H1 (cell line): ENCODE results near the gene FOXP2. TPM values are rescaled to one million over a fixed set of nuclear protein-coding genes. Genes with fewer than 3 reads are reported as not detected.

Experiments
- CTCF ChIA-PET: fragments of 300-600 bp; sonication (Branson Sonifier 250); formaldehyde crosslinking; loops from one replicate; lab custom pipeline; 2021; ENCODE audit not compliant: partially characterized antibody; lab: Charles Lee
- POLR2A ChIA-PET: fragments of 300-600 bp; sonication (Branson Sonifier 250); formaldehyde crosslinking; loops from one replicate; lab custom pipeline; 2021; ENCODE audit warnings: inconsistent platforms; ENCODE audit not compliant: partially characterized antibody; lab: Charles Lee
- DNase-seq, 2 experiments: peaks; one replicate each; pipeline versions ENCODE4 v3.0.0 to v3.0.0-alpha.2; 2010 to 2022; ENCODE audit warnings: low spot score in 2 of 2, low read depth in 1 of 2, mixed read lengths in 1 of 2
- FAIRE-seq: peaks from 2 replicates; lab custom pipeline; 2011; peaks lifted over from hg19 to GRCh38; lab: Jason Lieb, UNC
- H2AFZ ChIP-seq: 2 replicates; pipeline ENCODE4 v1.8.1; 2012; ENCODE audit warnings: low read length, inconsistent platforms
- H2AK5ac ChIP-seq: 2 replicates; pipeline ENCODE4 v1.6.1; 2013; ENCODE audit warnings: low read depth, low read length
- H2BK120ac ChIP-seq: replicated peaks from 2 replicates; pipeline ENCODE3; 2013; ENCODE audit warnings: low read depth, low read length, inconsistent platforms
- H2BK12ac ChIP-seq: 2 replicates; pipeline ENCODE4 v1.6.1; 2013; ENCODE audit warnings: low read depth, low read length
- H2BK15ac ChIP-seq: 2 replicates; pipeline ENCODE4 v1.6.1; 2013; ENCODE audit warnings: low read length
- H2BK20ac ChIP-seq: 2 replicates; pipeline ENCODE4 v1.6.1; 2013; ENCODE audit warnings: low read length
- H2BK5ac ChIP-seq: 2 replicates; pipeline ENCODE4 v1.6.1; 2013; ENCODE audit warnings: low read depth, low read length
- H3K14ac ChIP-seq: 2 replicates; pipeline ENCODE4 v1.6.1; 2013; ENCODE audit warnings: inconsistent platforms; ENCODE audit not compliant: insufficient read length
- H3K18ac ChIP-seq: 2 replicates; pipeline ENCODE4 v1.6.1; 2013; ENCODE audit warnings: low read length; ENCODE audit errors: extremely low read depth
- H3K23ac ChIP-seq: 2 replicates; pipeline ENCODE4 v1.6.1; 2013; ENCODE audit warnings: inconsistent platforms; ENCODE audit not compliant: insufficient read length
- H3K23me2 ChIP-seq: 2 replicates; pipeline ENCODE4 v1.6.1; 2013; ENCODE audit warnings: low read depth, low read length
- H3K27ac ChIP-seq: 2 replicates; pipeline ENCODE4 v1.6.1; 2011; ENCODE audit warnings: low read depth, low read length, inconsistent platforms
- H3K27me3 ChIP-seq, 4 experiments: replicated peaks in 1 of 4; 1 replicate in 1 of 4; 2 replicates in 3 of 4; pipeline versions ENCODE4 v1.6.1 to v1.8.1; 2011 to 2013; ENCODE audit warnings: low read length in 3 of 4, mild to moderate bottlenecking in 3 of 4, inconsistent platforms in 2 of 4, mixed read lengths in 2 of 4, moderate library complexity in 1 of 4; ENCODE audit not compliant: control insufficient read depth in 3 of 4, insufficient read depth in 3 of 4; ENCODE audit errors: extremely low read depth in 1 of 4
- H3K36me3 ChIP-seq, 4 experiments: 2 replicates each; pipeline versions ENCODE4 v1.6.1 to v1.8.1; 2011 to 2013; ENCODE audit warnings: mild to moderate bottlenecking in 4 of 4, low read length in 3 of 4, moderate library complexity in 2 of 4, control low read depth in 1 of 4, inconsistent platforms in 1 of 4; ENCODE audit not compliant: insufficient read depth in 4 of 4, control insufficient read depth in 2 of 4
- H3K4ac ChIP-seq: replicated peaks from 2 replicates; pipeline ENCODE3; 2013; ENCODE audit warnings: low read length, low read depth, mixed read lengths, inconsistent platforms; ENCODE audit not compliant: insufficient read length
- H3K4me1 ChIP-seq, 4 experiments: replicated peaks in 1 of 4; 1 replicate in 1 of 4; 2 replicates in 3 of 4; pipeline versions ENCODE4 v1.6.1 to v1.8.1; 2011 to 2013; ENCODE audit warnings: low read length in 3 of 4, inconsistent platforms in 2 of 4, mixed read lengths in 1 of 4; ENCODE audit not compliant: insufficient read depth in 4 of 4, control insufficient read depth in 3 of 4
- H3K4me2 ChIP-seq, 2 experiments: 2 replicates each; pipeline versions ENCODE4 v1.6.1 to v1.8.1; 2011 to 2013; ENCODE audit warnings: low read depth in 2 of 2, low read length in 2 of 2, control low read depth in 1 of 2, inconsistent platforms in 1 of 2, mild to moderate bottlenecking in 1 of 2; ENCODE audit not compliant: insufficient read depth in 1 of 2
- H3K4me3 ChIP-seq, 4 experiments: fragments of 200-600, 300-600 bp in 1 of 4; sonication (generic), shearing (Covaris generic), sonication (Bioruptor Twin) in 1 of 4; 2 replicates each; pipeline versions ENCODE4 v1.5.1 to v1.8.1; 2011 to 2016; ENCODE audit warnings: low read length in 4 of 4, low read depth in 3 of 4, control low read depth in 2 of 4, inconsistent platforms in 2 of 4, mild to moderate bottlenecking in 2 of 4, mixed read lengths in 1 of 4, moderate library complexity in 1 of 4; ENCODE audit not compliant: insufficient read depth in 2 of 4; ENCODE audit errors: extremely low read depth in 1 of 4
- H3K56ac ChIP-seq: replicated peaks from 2 replicates; pipeline ENCODE3; 2013; ENCODE audit warnings: low read depth, mild to moderate bottlenecking, mixed read lengths, low read length, inconsistent platforms; ENCODE audit not compliant: insufficient read length
- H3K79me1 ChIP-seq: 2 replicates; pipeline ENCODE4 v1.6.1; 2013; ENCODE audit warnings: low read depth, low read length, control low read depth
- H3K79me2 ChIP-seq, 2 experiments: 2 replicates each; pipeline versions ENCODE4 v1.6.1 to v1.8.1; 2012 to 2013; ENCODE audit warnings: low read length in 2 of 2, mild to moderate bottlenecking in 2 of 2, inconsistent platforms in 1 of 2; ENCODE audit not compliant: insufficient read depth in 2 of 2, control insufficient read depth in 1 of 2
- H3K9ac ChIP-seq, 4 experiments: replicated peaks in 1 of 4; 1 replicate in 1 of 4; 2 replicates in 3 of 4; pipeline versions ENCODE4 v1.6.1 to v1.8.1; 2011 to 2013; ENCODE audit warnings: low read depth in 3 of 4, low read length in 3 of 4, control low read depth in 2 of 4, mild to moderate bottlenecking in 2 of 4, moderate library complexity in 2 of 4, inconsistent platforms in 1 of 4; ENCODE audit errors: extremely low read depth in 1 of 4
- H3K9me3 ChIP-seq, 2 experiments: 2 replicates each; pipeline versions ENCODE4 v1.6.1 to v1.8.1; 2012 to 2013; ENCODE audit warnings: mild to moderate bottlenecking in 2 of 2, moderate library complexity in 2 of 2, control low read depth in 1 of 2, inconsistent platforms in 1 of 2, low read depth in 1 of 2, low read length in 1 of 2, mixed read lengths in 1 of 2; ENCODE audit not compliant: insufficient read depth in 2 of 2
- H4K20me1 ChIP-seq, 2 experiments: replicated peaks in 1 of 2; 2 replicates each; pipeline versions ENCODE3 to v1.8.1; 2011 to 2013; ENCODE audit warnings: inconsistent platforms in 2 of 2, low read length in 2 of 2, mild to moderate bottlenecking in 1 of 2; ENCODE audit not compliant: insufficient read depth in 2 of 2, control insufficient read depth in 1 of 2
- H4K5ac ChIP-seq: 2 replicates; pipeline ENCODE4 v1.6.1; 2013; ENCODE audit warnings: low read length, low read depth, mixed read lengths, inconsistent platforms; ENCODE audit not compliant: insufficient read length
- H4K8ac ChIP-seq: 2 replicates; pipeline ENCODE4 v1.8.0; 2013; ENCODE audit warnings: mild to moderate bottlenecking, moderate library complexity, low read length, inconsistent platforms; ENCODE audit not compliant: insufficient read depth; ENCODE audit errors: extremely low read depth
- H4K91ac ChIP-seq: replicated peaks from 2 replicates; pipeline ENCODE3; 2013; ENCODE audit warnings: low read length, mixed read lengths, inconsistent platforms; ENCODE audit not compliant: insufficient read length
- CBX8 ChIP-seq: fragments of 300-800, 300-1000 bp; sonication (generic); IDR thresholded peaks from 2 replicates; pipeline ENCODE4 v1.7.1; 2016; ENCODE audit warnings: low read depth, low read length, borderline replicate concordance
- WGBS, 2 experiments: shearing (Covaris generic) in 1 of 2; methylation state at CpG; one replicate each; pipeline versions ENCODE4 v1.1.6 to v1.1.7; 2013 to 2015; ENCODE audit warnings: low lambda C conversion rate in 2 of 2, mixed read lengths in 2 of 2, inconsistent platforms in 1 of 2, low coverage in 1 of 2, missing lambda C conversion rate in 1 of 2; ENCODE audit not compliant: insufficient replicate concordance in 2 of 2, insufficient coverage in 1 of 2, insufficient read length in 1 of 2; ENCODE audit errors: extremely low coverage in 1 of 2, missing lambda C conversion rate in 1 of 2; 5-methylcytosine and 5-hydroxymethylcytosine counted together
- polyA plus RNA-seq, 7 experiments: library from polyadenylated mRNA; depleted of rRNA in 3 of 7; stranded (reverse) in 5 of 7; unstranded in 2 of 7; fragments of >200 nt in 5 of 7; fragments of 200-250 nt in 2 of 7; gene quantifications; 1 replicate in 5 of 7; 2 replicates in 1 of 7; 4 replicates in 1 of 7; pipeline versions ENCODE4 v1.2.1 to v1.2.3, GENCODE V29; 2011 to 2013; ENCODE audit warnings: missing spikeins in 2 of 7, mixed read lengths in 2 of 7
- total RNA-seq: library from RNA; stranded (reverse); fragmentation: NEBNext Ultra II Directional; extraction: Animal tissue kit (Norgen Biotek cat#: 25700); gene quantifications from 2 replicates; pipeline ENCODE4 v1.2.1, GENCODE V29; 2021

FOXP2 gene
- total and polyA plus RNA-seq, 2 of the 8 experiments (the other 6 are each of a cell fraction or from before 2014, with no cell fraction given): 0.09 to 0.43 TPM

GRCh38 chr7:114519240-114519639 lies 104.6 kb downstream of the FOXP2 start:
- Histone ChIP-seq H4K20me1 (no peaks in the 10 kb centered on the region), H3K27me3 (peaks cover 0 to 1% (median 0%) of the 10 kb centered on the region in 4 experiments; a peak in 1 of 7 replicates), H4K5ac (no peak overlapping the region), H3K23me2 (no peaks in the 10 kb centered on the region), H4K91ac (no peak overlapping the region), H3K4me1 (no peaks in the 10 kb centered on the region), H3K23ac (no peak overlapping the region), H3K18ac (no peak overlapping the region), H3K9ac (no peak overlapping the region), H2BK12ac (no peak overlapping the region), H3K79me2 (no peaks in the 10 kb centered on the region), H3K14ac (no peak overlapping the region), H3K4me2 (no peak overlapping the region), H4K8ac (no peak overlapping the region), H2AFZ (no peak overlapping the region), H3K9me3 (no peaks in the 10 kb centered on the region), H3K4me3 (no peak overlapping the region), H2BK20ac (no peak overlapping the region), H3K79me1 (no peaks in the 10 kb centered on the region), H2BK5ac (no peak overlapping the region)
- POLR2A ChIA-PET: interaction anchor here (0.5 kb wide), 1 partner anchor 242 kb away, joined by 5 read pairs; no protein-coding TSS in a partner anchor
- FAIRE-seq (no peak), DNase-seq (no peak)
- WGBS, 2 experiments: 93% methylated on average over 1 of the region's 1 CpG; no CpG with 5 or more reads in 1 of the 2 experiments
- CTCF ChIA-PET: no interaction called here
- TF ChIP-seq CBX8: no peak
- TF ChIP-seq, all 59 proteins: peak for 0
- H3K4ac ChIP-seq: no peak overlapping the region
- H3K56ac ChIP-seq: no peak overlapping the region
- no peak overlapping the region for H2AK5ac ChIP-seq
- no peak overlapping the region for H3K27ac ChIP-seq
- H2BK15ac ChIP-seq: no peak overlapping the region
- H3K36me3 ChIP-seq: no peaks in the 10 kb centered on the region
- no peak overlapping the region for H2BK120ac ChIP-seq
